ENCODE results near the gene CSNK2A3.

Gene CSNK2A3

GRCh38 chr11:11311169-11311568 lies 41.9 kb downstream of the CSNK2A3 start:
- Histone ChIP-seq H3K36me3 (ENCODE audit: control insufficient read depth, insufficient read depth, low read length) (no peaks in the 10 kb centered on the region), H3K27me3 (ENCODE audit: control insufficient read depth, insufficient read depth, low read length) (no peaks in the 10 kb centered on the region)

GRCh38 chr11:11309906-11310305 lies 43.1 kb downstream of the CSNK2A3 start:
- no peaks in the 10 kb centered on the region for H3K4me1 ChIP-seq (ENCODE audit: control insufficient read depth, insufficient read depth, low read length)
- H3K27me3 ChIP-seq (ENCODE audit: control insufficient read depth, insufficient read depth, low read length) = no peaks in the 10 kb centered on the region
- no peak overlapping the region for H3K9ac ChIP-seq (ENCODE audit: low read depth, low read length)
- H3K9me3 ChIP-seq (ENCODE audit: control insufficient read depth, insufficient read depth, low read length) = no peaks in the 10 kb centered on the region
- no peaks in the 10 kb centered on the region for H3K36me3 ChIP-seq (ENCODE audit: control insufficient read depth, insufficient read depth, low read length)
- H3K4me3 ChIP-seq (ENCODE audit: low read depth, low read length) = no peak overlapping the region

More at GRCh38 chr11:11311169-11311568, 41.9 kb downstream of the CSNK2A3 start:
- Histone ChIP-seq H3K4me1 (ENCODE audit: control insufficient read depth, insufficient read depth, low read length) (no peaks in the 10 kb centered on the region), H3K9me3 (ENCODE audit: control insufficient read depth, insufficient read depth, low read length) (no peaks in the 10 kb centered on the region), H3K9ac (ENCODE audit: low read depth, low read length) (no peak overlapping the region), H3K4me3 (ENCODE audit: low read depth, low read length) (no peak overlapping the region)

GRCh38 chr11:11308249-11308648 lies 44.8 kb downstream of the CSNK2A3 start:
- no peaks in the 10 kb centered on the region for H3K4me1 ChIP-seq (ENCODE audit: control insufficient read depth, insufficient read depth, low read length)
- H3K9ac ChIP-seq (ENCODE audit: low read depth, low read length) = no peak overlapping the region
- no peaks in the 10 kb centered on the region for H3K36me3 ChIP-seq (ENCODE audit: control insufficient read depth, insufficient read depth, low read length)
- no peaks in the 10 kb centered on the region for H3K27me3 ChIP-seq (ENCODE audit: control insufficient read depth, insufficient read depth, low read length)
- H3K4me3 ChIP-seq (ENCODE audit: low read depth, low read length) = no peak overlapping the region
- H3K9me3 ChIP-seq (ENCODE audit: control insufficient read depth, insufficient read depth, low read length) = no peaks in the 10 kb centered on the region

- Histone ChIP-seq H3K27me3 (ENCODE audit: control insufficient read depth, insufficient read depth, low read length) (no peaks in the 10 kb centered on the region), H3K9me3 (ENCODE audit: control insufficient read depth, insufficient read depth, low read length) (no peaks in the 10 kb centered on the region), H3K4me3 (ENCODE audit: low read depth, low read length) (no peak overlapping the region), H3K4me1 (ENCODE audit: control insufficient read depth, insufficient read depth, low read length) (no peaks in the 10 kb centered on the region), H3K9ac (ENCODE audit: low read depth, low read length) (no peak overlapping the region), H3K36me3 (ENCODE audit: control insufficient read depth, insufficient read depth, low read length) (no peaks in the 10 kb centered on the region)
Observed at GRCh38 chr11:11306855-11307254, 46.2 kb downstream of the CSNK2A3 start.

GRCh38 chr11:11304550-11304949 lies 48.5 kb downstream of the CSNK2A3 start:
- no peaks in the 10 kb centered on the region for H3K27me3 ChIP-seq (ENCODE audit: control insufficient read depth, insufficient read depth, low read length)
- no peak overlapping the region for H3K4me3 ChIP-seq (ENCODE audit: low read depth, low read length)
- no peaks in the 10 kb centered on the region for H3K9me3 ChIP-seq (ENCODE audit: control insufficient read depth, insufficient read depth, low read length)
- no peaks in the 10 kb centered on the region for H3K4me1 ChIP-seq (ENCODE audit: control insufficient read depth, insufficient read depth, low read length)
- no peaks in the 10 kb centered on the region for H3K36me3 ChIP-seq (ENCODE audit: control insufficient read depth, insufficient read depth, low read length)
- H3K9ac ChIP-seq (ENCODE audit: low read depth, low read length) = no peak overlapping the region

GRCh38 chr11:11302565-11302964 lies 50.5 kb downstream of the CSNK2A3 start:
- H3K4me3 ChIP-seq (ENCODE audit: low read depth, low read length) = no peak overlapping the region
- no peak overlapping the region for H3K9ac ChIP-seq (ENCODE audit: low read depth, low read length)
- no peaks in the 10 kb centered on the region for H3K9me3 ChIP-seq (ENCODE audit: control insufficient read depth, insufficient read depth, low read length)
- H3K27me3 ChIP-seq (ENCODE audit: control insufficient read depth, insufficient read depth, low read length) = no peaks in the 10 kb centered on the region
- H3K36me3 ChIP-seq (ENCODE audit: control insufficient read depth, insufficient read depth, low read length) = no peaks in the 10 kb centered on the region
- H3K4me1 ChIP-seq (ENCODE audit: control insufficient read depth, insufficient read depth, low read length) = no peaks in the 10 kb centered on the region
